ENCODE results near the gene SRGN. TPM values are rescaled to one million over a fixed set of nuclear protein-coding genes. Genes with fewer than 3 reads are reported as not detected.
A peak's percentile ranks its signal among the peaks of the same experiment; 100 is the strongest.

Gene SRGN
- total and polyA plus RNA-seq, 10 of the 15 experiments (the other 5 are each of a cell fraction or from before 2014, with no cell fraction given), result 382 to 2,414 (median 885) TPM

DNA sequence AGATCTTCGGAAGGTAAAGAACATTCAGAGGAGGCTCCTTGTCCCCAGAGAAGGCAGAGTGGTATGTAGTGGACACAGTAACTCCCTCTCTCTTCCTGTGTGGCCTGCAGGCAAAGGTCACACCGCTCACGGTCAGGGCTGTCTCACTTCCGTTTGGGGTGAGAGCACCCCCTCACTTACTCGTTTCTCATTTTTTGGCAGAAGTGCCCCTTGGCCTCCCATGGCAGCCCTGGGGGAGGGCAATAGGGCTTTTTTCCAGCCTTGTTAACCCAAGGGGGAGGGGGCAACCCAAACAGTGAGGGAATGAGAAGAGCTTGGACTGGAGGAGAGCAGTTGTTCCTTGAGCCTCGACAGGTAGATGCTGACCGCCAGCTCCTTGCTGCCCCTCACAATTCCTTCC lies 31.8 kb upstream of the SRGN start:
- POLR2A ChIA-PET, result interaction anchor here (1.9 to 16.7 kb wide), 4 partner anchors 8 to 36 kb away, joined by 4 to 312 read pairs (median 154); partner anchors contain the start of gene SRGN
- Histone ChIP-seq H3K27ac (ENCODE audit: control insufficient read depth, insufficient read depth) (peak overlapping the region; percentile 72), H3K27me3 (replicated peaks in 1 of 2; ENCODE audit: control insufficient read depth in 2 of 2, insufficient read depth in 2 of 2, low read length in 1 of 2) (no peaks in the 10 kb centered on the region), H3K79me2 (ENCODE audit: control insufficient read depth, insufficient read depth, low read length) (peaks cover 3% of the 10 kb centered on the region), H3K4me3 (no peak overlapping the region), H3K9ac (ENCODE audit: control insufficient read depth, insufficient read depth, low read length) (peak overlapping the region; percentile 43), H4K20me1 (ENCODE audit: control insufficient read depth, insufficient read depth) (no peaks in the 10 kb centered on the region), H3K4me2 (ENCODE audit: control insufficient read depth, insufficient read depth) (peak overlapping the region; percentile 0), H2AFZ (ENCODE audit: control insufficient read depth, low read depth, low read length) (peak overlapping the region; percentile 71), H3K9me3 (replicated peaks; ENCODE audit: control insufficient read depth, insufficient read depth, low read length) (no peaks in the 10 kb centered on the region), H3K36me3 (ENCODE audit: control insufficient read depth in 2 of 2, insufficient read depth in 2 of 2, low read length in 1 of 2) (no peaks in the 10 kb centered on the region), H3K4me1 (ENCODE audit: control insufficient read depth, insufficient read depth, low read length) (peaks cover 68% of the 10 kb centered on the region)
- ATAC-seq (peak; percentile 63), FAIRE-seq (no peak), DNase-seq (ENCODE audit: low read depth, low spot score) (no peak)
- 28% methylated on average over 7 of the region's 7 CpGs for WGBS (ENCODE audit: insufficient coverage, insufficient replicate concordance, low lambda C conversion rate, missing lambda C conversion rate)
- RAD21 ChIA-PET (ENCODE audit: unreplicated experiment), result interaction anchor here (1.1 to 25.6 kb wide), 7 partner anchors 8 to 173 kb away, joined by 3 to 544 read pairs (median 6); partner anchors contain the start of gene SRGN
- SMC1A ChIA-PET (ENCODE audit: uncharacterized antibody, unreplicated experiment), result interaction anchor here (0.6 to 17.6 kb wide), 8 partner anchors 6 to 68 kb away, joined by 3 to 355 read pairs (median 10); partner anchors contain the start of gene SRGN
- CTCF ChIA-PET, result interaction anchor here (1.1 to 14.3 kb wide), 6 partner anchors 9 to 51 kb away, joined by 3 to 121 read pairs (median 16); partner anchors contain the start of gene SRGN
- no TSS peak for BruUV-seq (replicated peaks)
- in situ Hi-C loops (cut with MboI) (no loop called here), intact Hi-C loops (cut with micrococcal nuclease; ENCODE audit: unreplicated experiment) (no loop called here)
- TF ChIP-seq IKZF2 (IDR thresholded peaks at IDR 0.05), result peak; percentile 46 to 70; a peak in 2 of 4 replicates
- peak; percentile 81 for TF ChIP-seq SPI1 (IDR thresholded peaks at IDR 0.05; ENCODE audit: borderline replicate concordance, insufficient read depth, low read depth, low read length)
- no peak for TF ChIP-seq E4F1 (IDR thresholded peaks at IDR 0.05; ENCODE audit: borderline replicate concordance, partially characterized antibody)
- TF ChIP-seq ESRRA (IDR thresholded peaks at IDR 0.05; ENCODE audit: low read length), result 0 out of 2 replicates have a peak, but pooled peaks have one; percentile 53
- peak; percentile 36; the same call in 1 of the 2 replicates for TF ChIP-seq ATF7 (IDR thresholded peaks at IDR 0.05; ENCODE audit: low read depth)
- peak; percentile 66; the same call in 1 of the 2 replicates for TF ChIP-seq MTA2 (IDR thresholded peaks at IDR 0.05; ENCODE audit: low read depth)
- no peak for TF ChIP-seq HDGF (IDR thresholded peaks at IDR 0.05)
- TF ChIP-seq DPF2 (IDR thresholded peaks at IDR 0.05), result peak; percentile 66
- peak; percentile 34 to 52; a peak in 2 of 4 replicates for TF ChIP-seq EP300 (IDR thresholded peaks at IDR 0.05; ENCODE audit: borderline replicate concordance in 1 of 2, control insufficient read depth in 1 of 2, low read depth in 2 of 2, low read length in 2 of 2)
- 0 out of 2 replicates have a peak, but pooled peaks have one; percentile 31 for TF ChIP-seq ZNF217 (IDR thresholded peaks at IDR 0.05)
- TF ChIP-seq EED (IDR thresholded peaks at IDR 0.05; ENCODE audit: low read depth), result peak; percentile 57
- peak; percentile 24; the same call in 1 of the 2 replicates for TF ChIP-seq ZNF592 (IDR thresholded peaks at IDR 0.05)
- TF ChIP-seq, protein P1, sequence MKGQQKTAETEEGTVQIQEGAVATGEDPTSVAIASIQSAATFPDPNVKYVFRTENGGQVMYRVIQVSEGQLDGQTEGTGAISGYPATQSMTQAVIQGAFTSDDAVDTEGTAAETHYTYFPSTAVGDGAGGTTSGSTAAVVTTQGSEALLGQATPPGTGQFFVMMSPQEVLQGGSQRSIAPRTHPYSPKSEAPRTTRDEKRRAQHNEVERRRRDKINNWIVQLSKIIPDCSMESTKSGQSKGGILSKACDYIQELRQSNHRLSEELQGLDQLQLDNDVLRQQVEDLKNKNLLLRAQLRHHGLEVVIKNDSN (IDR thresholded peaks at IDR 0.05; ENCODE audit: borderline replicate concordance, extremely low read length, insufficient read depth, low read depth, low read length), result no peak
- TF ChIP-seq LARP7 (IDR thresholded peaks at IDR 0.05), result 0 out of 2 replicates have a peak, but pooled peaks have one; percentile 20
- 0 out of 2 replicates have a peak, but pooled peaks have one; percentile 30 for TF ChIP-seq IRF4 (IDR thresholded peaks at IDR 0.05; ENCODE audit: low read depth, low read length)
- peak; percentile 76 for TF ChIP-seq NR2C1 (IDR thresholded peaks at IDR 0.05)
- no peak for TF ChIP-seq BMI1 (IDR thresholded peaks at IDR 0.05; ENCODE audit: borderline replicate concordance)

Data from GM12878 (cell line).